ENCODE measurements around the gene RPLP2.

The RPLP2 gene

GRCh38 chr11:809287-810039, at the start of gene RPLP2:
RPLP2 (plus strand) TSS chr11:809967; CDS start chr11:810235, 268 bp downstream.
- DNase-seq (ENCODE audit: low read depth in 3 of 3) = peak; percentile 93 to 97 (median 93)

GRCh38 chr11:760236-760635, 49.5 kb upstream of the RPLP2 start:
- DNase-seq (ENCODE audit: low read depth in 3 of 3) = no peak

GRCh38 chr11:761526-762108, 48.1 kb upstream of the RPLP2 start:
- no peak for DNase-seq (ENCODE audit: low read depth in 3 of 3)

GRCh38 chr11:762421-763072, 47.2 kb upstream of the RPLP2 start:
- DNase-seq (ENCODE audit: low read depth in 3 of 3) = no peak

- DNase-seq (ENCODE audit: low read depth in 3 of 3) = no peak
Measured at GRCh38 chr11:763073-763463, 46.7 kb upstream of the RPLP2 start.

GRCh38 chr11:763549-764321, 46.0 kb upstream of the RPLP2 start:
- DNase-seq (ENCODE audit: low read depth in 3 of 3) = no peak

- DNase-seq (ENCODE audit: low read depth in 3 of 3) = no peak
Measured at GRCh38 chr11:764322-765024, 45.3 kb upstream of the RPLP2 start.

- DNase-seq (ENCODE audit: low read depth in 3 of 3) = peak in 2 of 3 experiments; percentile 29 to 39
Measured at GRCh38 chr11:765025-765801, 44.6 kb upstream of the RPLP2 start.

GRCh38 chr11:765802-766091, 44.0 kb upstream of the RPLP2 start:
- DNase-seq (ENCODE audit: low read depth in 3 of 3) = no peak

- DNase-seq (ENCODE audit: low read depth in 3 of 3) = no peak
Measured at GRCh38 chr11:766106-766935, 43.4 kb upstream of the RPLP2 start.

- no peak for DNase-seq (ENCODE audit: low read depth in 3 of 3)
Measured at GRCh38 chr11:766936-767210, 42.9 kb upstream of the RPLP2 start.

GRCh38 chr11:767238-767637, 42.5 kb upstream of the RPLP2 start:
- no peak for DNase-seq (ENCODE audit: low read depth in 3 of 3)

- no peak for DNase-seq (ENCODE audit: low read depth in 3 of 3)
Measured at GRCh38 chr11:769887-770641, 39.7 kb upstream of the RPLP2 start.

GRCh38 chr11:770642-771616, 38.8 kb upstream of the RPLP2 start:
- no peak for DNase-seq (ENCODE audit: low read depth in 3 of 3)

- DNase-seq (ENCODE audit: low read depth in 3 of 3) = no peak
Measured at GRCh38 chr11:771617-772204, 38.1 kb upstream of the RPLP2 start.

GRCh38 chr11:772429-773390, 37.1 kb upstream of the RPLP2 start:
- DNase-seq (ENCODE audit: low read depth in 3 of 3) = no peak

- no peak for DNase-seq (ENCODE audit: low read depth in 3 of 3)
Measured at GRCh38 chr11:773425-773824, 36.3 kb upstream of the RPLP2 start.

All from stimulated activated CD4-positive, alpha-beta T cell treated with anti-CD3 and anti-CD28 coated beads, TNF-alpha, amount 100 ng/mL, for 4 hours (primary cell).